Fibroblast of the conjunctiva (primary cell): ENCODE results near the gene DET1.
"Not testable (repeated sequence)": the region's sequence is repeated elsewhere in the genome, so short reads cannot be mapped to it uniquely, and the experiment has no call there.

Source experiments
- DNase-seq: peaks from one replicate; pipeline ENCODE4 v3.0.0-alpha.2; 2010; ENCODE audit warnings: low read depth

The DET1 gene

GRCh38 chr15:88546248-88547129, at the start of gene DET1:
DET1 (minus strand) TSS chr15:88546681; CDS start chr15:88531705, 14,976 bp downstream.
- DNase-seq: peak; percentile 90

GRCh38 chr15:88591384-88591783, 44.9 kb upstream of the DET1 start:
- DNase-seq: no peak

GRCh38 chr15:88590759-88591158, 44.3 kb upstream of the DET1 start:
- no peak for DNase-seq

- DNase-seq: no peak
Observed at GRCh38 chr15:88586401-88587162, 40.1 kb upstream of the DET1 start.

GRCh38 chr15:88580532-88580931, 34.1 kb upstream of the DET1 start:
- DNase-seq: no peak

- no peak for DNase-seq
Observed at GRCh38 chr15:88579322-88579721, 32.8 kb upstream of the DET1 start.

GRCh38 chr15:88574655-88575054, 28.2 kb upstream of the DET1 start:
- no peak for DNase-seq

- no peak for DNase-seq
Observed at GRCh38 chr15:88574077-88574476, 27.6 kb upstream of the DET1 start.

GRCh38 chr15:88571852-88572259, 25.4 kb upstream of the DET1 start:
- no peak for DNase-seq

GRCh38 chr15:88571153-88571851, 24.8 kb upstream of the DET1 start:
- DNase-seq: no peak

GRCh38 chr15:88568589-88568988, 22.1 kb upstream of the DET1 start:
- DNase-seq: no peak

GRCh38 chr15:88564741-88565140, 18.3 kb upstream of the DET1 start:
- DNase-seq: no peak

- no peak for DNase-seq
Observed at GRCh38 chr15:88563638-88564037, 17.2 kb upstream of the DET1 start.

GRCh38 chr15:88559565-88559964, 13.1 kb upstream of the DET1 start:
- DNase-seq: not testable (repeated sequence)

GRCh38 chr15:88558026-88558425, 11.5 kb upstream of the DET1 start:
- DNase-seq: not testable (repeated sequence)

- not testable (repeated sequence) for DNase-seq
Observed at GRCh38 chr15:88548009-88548408, 1.5 kb upstream of the DET1 start.

GRCh38 chr15:88545578-88546247, 768 bp downstream of the DET1 start:
- not testable (repeated sequence) for DNase-seq

GRCh38 chr15:88543065-88543776, 3.3 kb downstream of the DET1 start:
- no peak for DNase-seq

GRCh38 chr15:88542342-88542733, 4.1 kb downstream of the DET1 start:
- DNase-seq: no peak

- no peak for DNase-seq
Observed at GRCh38 chr15:88541709-88542341, 4.7 kb downstream of the DET1 start.

- not testable (repeated sequence) for DNase-seq
Observed at GRCh38 chr15:88541111-88541510, 5.4 kb downstream of the DET1 start.
